Measurements from ENCODE around the gene PLRG1. TPM values are rescaled to one million over a fixed set of nuclear protein-coding genes. Genes with fewer than 3 reads are reported as not detected.

Gene PLRG1
- total RNA-seq, 1 donor from 2014 or later: 110 TPM

DNA sequence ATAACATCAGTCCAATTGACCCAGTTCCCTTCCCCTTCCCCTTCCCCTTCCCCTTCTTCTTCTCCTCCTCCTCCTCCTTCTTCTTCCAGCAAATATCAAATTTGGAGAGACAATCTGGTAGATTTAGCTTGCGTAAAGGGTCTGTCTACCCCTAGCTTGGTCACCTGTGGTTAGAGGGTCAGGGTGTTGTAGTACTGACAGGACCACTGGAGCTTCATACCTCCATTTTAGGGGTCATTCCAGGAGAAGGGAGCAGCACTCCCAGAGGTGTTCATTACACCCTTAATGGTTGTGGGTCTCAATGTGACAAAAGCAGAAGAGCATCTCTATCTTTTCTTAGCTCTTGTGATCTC is 8.9 kb upstream of the PLRG1 start:
- DNase-seq: no peak
- H3K4me3 Mint-ChIP-seq: no peak overlapping the region
- H3K4me1 Mint-ChIP-seq: no peaks in the 10 kb centered on the region
- intact Hi-C loops (cut with micrococcal nuclease): no loop called here
- no peak for ATAC-seq (ENCODE audit: low read depth)
- ChIA-PET CTCF (interaction anchor here (0.7 to 2.5 kb wide), 6 partner anchors 9 to 67 kb away, joined by 3 to 15 read pairs (median 8); partner anchors contain the start of gene PLRG1), POLR2A (no interaction called here)
- TF ChIP-seq, protein P1, sequence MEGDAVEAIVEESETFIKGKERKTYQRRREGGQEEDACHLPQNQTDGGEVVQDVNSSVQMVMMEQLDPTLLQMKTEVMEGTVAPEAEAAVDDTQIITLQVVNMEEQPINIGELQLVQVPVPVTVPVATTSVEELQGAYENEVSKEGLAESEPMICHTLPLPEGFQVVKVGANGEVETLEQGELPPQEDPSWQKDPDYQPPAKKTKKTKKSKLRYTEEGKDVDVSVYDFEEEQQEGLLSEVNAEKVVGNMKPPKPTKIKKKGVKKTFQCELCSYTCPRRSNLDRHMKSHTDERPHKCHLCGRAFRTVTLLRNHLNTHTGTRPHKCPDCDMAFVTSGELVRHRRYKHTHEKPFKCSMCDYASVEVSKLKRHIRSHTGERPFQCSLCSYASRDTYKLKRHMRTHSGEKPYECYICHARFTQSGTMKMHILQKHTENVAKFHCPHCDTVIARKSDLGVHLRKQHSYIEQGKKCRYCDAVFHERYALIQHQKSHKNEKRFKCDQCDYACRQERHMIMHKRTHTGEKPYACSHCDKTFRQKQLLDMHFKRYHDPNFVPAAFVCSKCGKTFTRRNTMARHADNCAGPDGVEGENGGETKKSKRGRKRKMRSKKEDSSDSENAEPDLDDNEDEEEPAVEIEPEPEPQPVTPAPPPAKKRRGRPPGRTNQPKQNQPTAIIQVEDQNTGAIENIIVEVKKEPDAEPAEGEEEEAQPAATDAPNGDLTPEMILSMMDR (IDR thresholded peaks at IDR 0.05): no peak
- H3K9me3 Mint-ChIP-seq: no peaks in the 10 kb centered on the region
- H3K36me3 Mint-ChIP-seq (ENCODE audit: low read depth): no peaks in the 10 kb centered on the region
- H3K27me3 Mint-ChIP-seq: peaks cover 7% of the 10 kb centered on the region
- no peak overlapping the region for H3K27ac Mint-ChIP-seq

DNA sequence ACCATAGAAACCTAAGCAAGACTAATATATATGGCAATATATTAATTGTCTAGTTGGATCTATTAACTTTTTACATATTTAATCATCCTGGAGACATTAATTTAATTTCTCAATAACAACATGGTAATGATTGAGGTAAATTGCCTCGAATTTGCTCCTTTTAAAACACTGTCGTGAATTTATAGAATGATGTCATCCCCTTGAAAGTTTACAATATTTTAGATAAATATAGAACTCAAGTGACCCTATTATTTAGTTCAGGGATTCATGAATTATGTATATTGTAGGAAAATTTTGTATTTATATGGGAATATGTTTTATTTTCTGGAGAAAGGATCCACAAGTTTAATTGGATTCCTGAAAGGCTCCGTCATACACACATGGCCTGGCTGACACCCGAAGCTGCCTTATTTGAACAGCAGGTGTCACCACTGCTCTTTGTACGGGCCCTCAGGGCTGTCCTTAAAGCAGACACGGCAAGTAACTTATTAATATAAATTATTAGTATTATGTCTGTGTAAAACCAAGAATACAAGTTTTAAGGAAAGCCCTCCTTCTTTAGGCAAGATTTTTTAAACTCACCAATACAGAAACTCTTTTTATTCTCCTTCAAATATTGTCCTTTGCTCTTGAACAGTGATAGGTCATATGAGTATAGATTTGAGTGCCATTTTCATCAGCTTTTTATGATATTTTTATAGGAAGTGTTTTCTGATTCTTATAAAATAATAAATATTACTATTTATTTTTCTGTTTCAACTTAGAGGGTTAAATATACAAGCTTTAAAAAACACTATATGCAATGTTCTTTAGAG is 1.9 kb upstream of the PLRG1 start:
- Mint-ChIP-seq H3K27me3 (no peaks in the 10 kb centered on the region), H3K4me3 (no peak overlapping the region), H3K9me3 (no peaks in the 10 kb centered on the region), H3K27ac (peak overlapping the region; percentile 18), H3K36me3 (ENCODE audit: low read depth) (peaks cover 15% of the 10 kb centered on the region), H3K4me1 (peaks cover 26% of the 10 kb centered on the region)
- ATAC-seq (ENCODE audit: low read depth) (peak; percentile 59), DNase-seq (peak; percentile 39)
- ChIA-PET POLR2A (no interaction called here), CTCF (interaction anchor here (0.7 to 7.9 kb wide), 3 partner anchors 22 to 821 kb away, joined by 3 to 124 read pairs (median 6); no protein-coding TSS in a partner anchor)
- intact Hi-C loops (cut with micrococcal nuclease): loop anchor here (1.0 to 5.0 kb wide), 7 partner anchors 66 to 1235 kb away; no protein-coding TSS in a partner anchor
- TF ChIP-seq, protein P1 (IDR thresholded peaks at IDR 0.05): no peak

DNA sequence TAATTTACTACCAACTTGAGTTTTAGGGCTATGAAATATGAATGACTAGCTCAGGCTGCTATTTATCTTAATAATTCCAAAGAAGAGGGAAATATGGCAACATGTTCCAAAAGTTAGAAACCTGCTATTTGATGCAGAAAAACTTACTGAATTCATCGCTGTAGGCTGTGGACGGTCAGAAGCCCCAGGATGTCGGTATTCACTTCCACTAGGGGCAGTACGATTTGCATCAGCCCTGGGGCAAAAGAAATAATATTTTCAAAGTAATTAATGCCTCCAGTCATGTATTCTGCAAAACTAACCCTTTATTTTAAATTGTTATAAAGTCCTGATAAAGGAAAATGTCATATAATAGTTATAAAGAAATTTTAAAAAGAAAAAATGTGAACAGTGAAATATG is 4.5 kb downstream of the PLRG1 start:
- no peaks in the 10 kb centered on the region for H3K27me3 Mint-ChIP-seq
- DNase-seq (no peak), ATAC-seq (ENCODE audit: low read depth) (no peak)
- peaks cover 4% of the 10 kb centered on the region for H3K9me3 Mint-ChIP-seq
- no peak overlapping the region for H3K27ac Mint-ChIP-seq
- H3K36me3 Mint-ChIP-seq (ENCODE audit: low read depth): peaks cover 66% of the 10 kb centered on the region
- intact Hi-C loops (cut with micrococcal nuclease): no loop called here
- TF ChIP-seq, protein P1 (IDR thresholded peaks at IDR 0.05): no peak
- POLR2A ChIA-PET: no interaction called here
- peaks cover 21% of the 10 kb centered on the region for H3K4me1 Mint-ChIP-seq
- CTCF ChIA-PET: no interaction called here
- H3K4me3 Mint-ChIP-seq: no peak overlapping the region

DNA sequence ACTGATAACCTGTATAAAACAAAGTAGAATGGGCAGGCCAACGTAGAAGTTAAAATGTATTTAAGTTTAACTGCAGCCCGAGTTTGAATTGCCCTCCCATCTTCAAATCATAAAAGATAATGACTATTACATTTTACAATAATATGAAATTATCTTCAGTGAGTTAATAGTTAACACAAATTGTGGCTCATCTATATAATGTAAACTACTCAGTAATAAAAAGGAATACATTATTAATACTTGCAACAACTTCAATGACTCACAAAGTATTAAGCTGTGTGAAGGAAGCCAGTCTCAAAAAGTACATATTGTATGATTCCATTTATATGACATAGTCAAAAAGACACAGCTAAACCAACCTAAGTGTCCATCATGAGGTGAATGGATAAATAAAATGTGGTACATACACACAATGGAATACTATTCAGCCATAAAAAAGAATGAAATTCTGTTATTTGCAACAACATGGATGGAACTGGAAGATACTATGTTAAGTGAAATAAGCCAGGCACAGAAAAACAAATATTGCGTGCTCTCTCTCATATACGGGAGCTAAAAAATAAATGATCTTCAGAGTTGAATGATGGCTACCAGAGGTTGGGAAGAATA is 7.8 kb downstream of the PLRG1 start:
- no peaks in the 10 kb centered on the region for H3K27me3 Mint-ChIP-seq
- H3K27ac Mint-ChIP-seq: no peak overlapping the region
- TF ChIP-seq, protein P1 (IDR thresholded peaks at IDR 0.05): no peak
- intact Hi-C loops (cut with micrococcal nuclease): no loop called here
- ChIA-PET POLR2A (no interaction called here), CTCF (no interaction called here)
- no peak overlapping the region for H3K4me3 Mint-ChIP-seq
- H3K36me3 Mint-ChIP-seq (ENCODE audit: low read depth): peaks cover 80% of the 10 kb centered on the region
- ATAC-seq (ENCODE audit: low read depth): no peak
- H3K9me3 Mint-ChIP-seq: peaks cover 4% of the 10 kb centered on the region
- no peaks in the 10 kb centered on the region for H3K4me1 Mint-ChIP-seq
- no peak for DNase-seq

DNA sequence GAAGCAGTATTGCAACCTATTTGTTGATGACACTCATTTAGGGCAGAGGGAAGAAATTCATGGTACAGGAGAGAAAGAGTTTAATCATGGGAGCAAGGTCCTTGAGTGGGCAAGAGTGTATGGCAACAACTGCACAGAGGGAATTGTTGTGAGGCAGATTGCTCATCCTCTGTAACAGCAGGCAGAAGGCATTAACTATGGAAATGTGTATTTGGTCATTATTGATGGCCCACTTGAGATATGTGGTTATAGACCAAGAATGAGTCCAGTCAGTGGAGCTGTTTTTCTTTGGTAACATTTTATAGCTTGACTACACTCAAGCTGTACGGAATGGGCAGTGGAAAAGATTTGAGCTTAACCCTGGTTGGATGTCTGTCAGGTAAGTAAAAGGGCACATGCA is 15.9 kb downstream of the PLRG1 start:
- ChIA-PET CTCF (no interaction called here), POLR2A (no interaction called here)
- H3K27me3 Mint-ChIP-seq: no peaks in the 10 kb centered on the region
- intact Hi-C loops (cut with micrococcal nuclease): no loop called here
- no peaks in the 10 kb centered on the region for H3K4me1 Mint-ChIP-seq
- ATAC-seq (ENCODE audit: low read depth): no peak
- no peak for DNase-seq
- no peak overlapping the region for H3K27ac Mint-ChIP-seq
- H3K36me3 Mint-ChIP-seq (ENCODE audit: low read depth): peaks cover 28% of the 10 kb centered on the region
- H3K4me3 Mint-ChIP-seq: no peak overlapping the region
- TF ChIP-seq, protein P1 (IDR thresholded peaks at IDR 0.05): no peak
- no peaks in the 10 kb centered on the region for H3K9me3 Mint-ChIP-seq
